ENCODE results near the gene CDC26. TPM values are rescaled to one million over a fixed set of nuclear protein-coding genes. Genes with fewer than 3 reads are reported as not detected.
A peak's percentile ranks its signal among the peaks of the same experiment; 100 is the strongest.

The CDC26 gene
- total RNA-seq, 2 experiments from 2014 or later: 27.5 to 44.2 TPM

- DNase-seq (no peak), ATAC-seq (no peak)
- POLR2A ChIA-PET: no interaction called here
- H3K4me1 Mint-ChIP-seq: no peaks in the 10 kb centered on the region
- no peaks in the 10 kb centered on the region for H3K27me3 Mint-ChIP-seq
- CTCF ChIA-PET: no interaction called here
- intact Hi-C loops (cut with DNase I, micrococcal nuclease): no loop called here
- H3K36me3 Mint-ChIP-seq (ENCODE audit: low read depth): peaks cover 46% of the 10 kb centered on the region
- no peak overlapping the region for H3K4me3 Mint-ChIP-seq
- no peak overlapping the region for H3K27ac Mint-ChIP-seq
- no peaks in the 10 kb centered on the region for H3K9me3 Mint-ChIP-seq (ENCODE audit: low read depth)
Measured at GRCh38 chr9:113290052-113290607, 14.8 kb upstream of the CDC26 start.

- CTCF ChIA-PET: no interaction called here
- Mint-ChIP-seq H3K4me3 (no peak overlapping the region), H3K9me3 (ENCODE audit: low read depth) (no peaks in the 10 kb centered on the region), H3K4me1 (no peaks in the 10 kb centered on the region), H3K27me3 (no peaks in the 10 kb centered on the region), H3K27ac (no peak overlapping the region), H3K36me3 (ENCODE audit: low read depth) (peaks cover 55% of the 10 kb centered on the region)
- intact Hi-C loops (cut with DNase I, micrococcal nuclease): no loop called here
- DNase-seq: no peak
- no peak for ATAC-seq
- POLR2A ChIA-PET: no interaction called here
Measured at GRCh38 chr9:113289091-113289490, 13.7 kb upstream of the CDC26 start.

GRCh38 chr9:113281356-113281755, 6.0 kb upstream of the CDC26 start:
- no peak for ATAC-seq
- H3K36me3 Mint-ChIP-seq (ENCODE audit: low read depth): peaks cover 63% of the 10 kb centered on the region
- intact Hi-C loops (cut with DNase I, micrococcal nuclease): no loop called here
- peaks cover 26% of the 10 kb centered on the region for H3K4me1 Mint-ChIP-seq
- no peak for DNase-seq
- ChIA-PET CTCF (interaction anchor here (0.6 kb wide), 1 partner anchor 318 kb away, joined by 3 read pairs; no protein-coding TSS in a partner anchor), POLR2A (no interaction called here)
- no peak overlapping the region for H3K4me3 Mint-ChIP-seq
- H3K9me3 Mint-ChIP-seq (ENCODE audit: low read depth): no peaks in the 10 kb centered on the region
- no peaks in the 10 kb centered on the region for H3K27me3 Mint-ChIP-seq
- no peak overlapping the region for H3K27ac Mint-ChIP-seq

- intact Hi-C loops (cut with DNase I, micrococcal nuclease): loop anchor here (5.0 to 10.0 kb wide), 3 partner anchors 236 to 1306 kb away; partner anchors contain the start of gene ATP6V1G1 (in 1 of the 2)
- no peak for ATAC-seq
- H3K9me3 Mint-ChIP-seq (ENCODE audit: low read depth): no peaks in the 10 kb centered on the region
- no peak overlapping the region for H3K4me3 Mint-ChIP-seq
- H3K4me1 Mint-ChIP-seq: peaks cover 31% of the 10 kb centered on the region
- H3K36me3 Mint-ChIP-seq (ENCODE audit: low read depth): peaks cover 50% of the 10 kb centered on the region
- no peak for DNase-seq
- no peaks in the 10 kb centered on the region for H3K27me3 Mint-ChIP-seq
- ChIA-PET CTCF (interaction anchor here (1.7 kb wide), 1 partner anchor 10 kb away, joined by 5 read pairs; no protein-coding TSS in a partner anchor), POLR2A (no interaction called here)
- no peak overlapping the region for H3K27ac Mint-ChIP-seq
Measured at GRCh38 chr9:113278840-113279239, 3.5 kb upstream of the CDC26 start.

- Mint-ChIP-seq H3K9me3 (ENCODE audit: low read depth) (no peaks in the 10 kb centered on the region), H3K27me3 (no peaks in the 10 kb centered on the region), H3K36me3 (ENCODE audit: low read depth) (peaks cover 44% of the 10 kb centered on the region), H3K4me3 (no peak overlapping the region), H3K4me1 (peaks cover 33% of the 10 kb centered on the region), H3K27ac (no peak overlapping the region)
- intact Hi-C loops (cut with DNase I, micrococcal nuclease): loop anchor here (1.0 to 10.0 kb wide), 18 partner anchors 53 to 1644 kb away; partner anchors contain the start of genes ALAD (in 2 of the 2), C9orf43 (in 2 of the 2), FKBP15 (in 2 of the 2) and POLE3 (in 2 of the 2)
- ChIA-PET CTCF (interaction anchor here (0.6 to 5.6 kb wide), 37 partner anchors 9 to 382 kb away, joined by 3 to 43 read pairs (median 5); partner anchors contain the start of genes ALAD, C9orf43, FKBP15 and POLE3), POLR2A (interaction anchor here (0.6 to 1.6 kb wide), 5 partner anchors 43 to 136 kb away, joined by 3 to 13 read pairs (median 3); partner anchors contain the start of genes ALAD, C9orf43, FKBP15 and POLE3)
- peak; percentile 28 for DNase-seq
- peak; percentile 24 for ATAC-seq
Measured at GRCh38 chr9:113274474-113275156, 757 bp downstream of the CDC26 start.

- H3K27me3 Mint-ChIP-seq: no peaks in the 10 kb centered on the region
- H3K9me3 Mint-ChIP-seq (ENCODE audit: low read depth): no peaks in the 10 kb centered on the region
- ATAC-seq: no peak
- H3K4me3 Mint-ChIP-seq: no peak overlapping the region
- H3K4me1 Mint-ChIP-seq: peaks cover 27% of the 10 kb centered on the region
- no peak for DNase-seq
- H3K36me3 Mint-ChIP-seq (ENCODE audit: low read depth): peaks cover 42% of the 10 kb centered on the region
- intact Hi-C loops (cut with DNase I, micrococcal nuclease): loop anchor here (10.0 kb wide), 2 partner anchors 245 to 1315 kb away; partner anchors contain the start of gene ATP6V1G1 (in 1 of the 2)
- CTCF ChIA-PET: interaction anchor here (0.6 to 1.1 kb wide), 7 partner anchors 8 to 1785 kb away, joined by 3 to 5 read pairs (median 3); partner anchors contain the start of genes BSPRY, FKBP15 and SLC31A1
- POLR2A ChIA-PET: interaction anchor here (1.0 kb wide), 1 partner anchor 49 kb away, joined by 3 read pairs; the partner anchor contains the start of genes FKBP15 and SLC31A1
- H3K27ac Mint-ChIP-seq: peak overlapping the region; percentile 18
Measured at GRCh38 chr9:113269871-113270270, 5.5 kb downstream of the CDC26 start.

GRCh38 chr9:113269355-113269754, 6.0 kb downstream of the CDC26 start:
- H3K4me1 Mint-ChIP-seq: peaks cover 27% of the 10 kb centered on the region
- no peak overlapping the region for H3K4me3 Mint-ChIP-seq
- no peaks in the 10 kb centered on the region for H3K9me3 Mint-ChIP-seq (ENCODE audit: low read depth)
- CTCF ChIA-PET: interaction anchor here (0.6 to 1.1 kb wide), 7 partner anchors 8 to 1785 kb away, joined by 3 to 5 read pairs (median 3); partner anchors contain the start of genes BSPRY, FKBP15 and SLC31A1
- H3K36me3 Mint-ChIP-seq (ENCODE audit: low read depth): peaks cover 44% of the 10 kb centered on the region
- POLR2A ChIA-PET: interaction anchor here (0.6 to 1.0 kb wide), 3 partner anchors 13 to 1398 kb away, joined by 3 to 4 read pairs (median 4); partner anchors contain the start of genes FKBP15 and SLC31A1
- intact Hi-C loops (cut with DNase I, micrococcal nuclease): no loop called here
- DNase-seq (no peak), ATAC-seq (peak; percentile 95)
- peak overlapping the region; percentile 63 for H3K27ac Mint-ChIP-seq
- no peaks in the 10 kb centered on the region for H3K27me3 Mint-ChIP-seq

GRCh38 chr9:113267911-113268566, 7.3 kb downstream of the CDC26 start:
- no peaks in the 10 kb centered on the region for H3K9me3 Mint-ChIP-seq (ENCODE audit: low read depth)
- H3K27me3 Mint-ChIP-seq: no peaks in the 10 kb centered on the region
- CTCF ChIA-PET: interaction anchor here (0.6 kb wide), 1 partner anchor 396 kb away, joined by 3 read pairs; no protein-coding TSS in a partner anchor
- DNase-seq (no peak), ATAC-seq (no peak)
- intact Hi-C loops (cut with DNase I, micrococcal nuclease): no loop called here
- H3K27ac Mint-ChIP-seq: peak overlapping the region; percentile 28
- H3K36me3 Mint-ChIP-seq (ENCODE audit: low read depth): peaks cover 41% of the 10 kb centered on the region
- POLR2A ChIA-PET: no interaction called here
- no peak overlapping the region for H3K4me3 Mint-ChIP-seq
- peaks cover 16% of the 10 kb centered on the region for H3K4me1 Mint-ChIP-seq

GRCh38 chr9:113266174-113266573, 9.2 kb downstream of the CDC26 start:
- ATAC-seq (no peak), DNase-seq (no peak)
- Mint-ChIP-seq H3K4me1 (peaks cover 15% of the 10 kb centered on the region), H3K9me3 (ENCODE audit: low read depth) (no peaks in the 10 kb centered on the region), H3K27ac (no peak overlapping the region), H3K36me3 (ENCODE audit: low read depth) (peaks cover 33% of the 10 kb centered on the region), H3K27me3 (no peaks in the 10 kb centered on the region), H3K4me3 (no peak overlapping the region)
- CTCF ChIA-PET: interaction anchor here (0.6 to 1.4 kb wide), 2 partner anchors 8 to 763 kb away, joined by 3 to 5 read pairs; partner anchors contain the start of genes CDC26 and PRPF4
- intact Hi-C loops (cut with DNase I, micrococcal nuclease): no loop called here
- POLR2A ChIA-PET: interaction anchor here (0.6 kb wide), 1 partner anchor 991 kb away, joined by 8 read pairs; no protein-coding TSS in a partner anchor

GRCh38 chr9:113261917-113262671, 13.3 kb downstream of the CDC26 start:
- ChIA-PET CTCF (interaction anchor here (0.6 to 1.3 kb wide), 2 partner anchors 13 to 25 kb away, joined by 4 read pairs; partner anchors contain the start of gene CDC26), POLR2A (no interaction called here)
- H3K27ac Mint-ChIP-seq: peak overlapping the region; percentile 8
- intact Hi-C loops (cut with DNase I, micrococcal nuclease): no loop called here
- H3K27me3 Mint-ChIP-seq: no peaks in the 10 kb centered on the region
- DNase-seq (no peak), ATAC-seq (no peak)
- no peaks in the 10 kb centered on the region for H3K4me1 Mint-ChIP-seq
- H3K9me3 Mint-ChIP-seq (ENCODE audit: low read depth): no peaks in the 10 kb centered on the region
- peaks cover 31% of the 10 kb centered on the region for H3K36me3 Mint-ChIP-seq (ENCODE audit: low read depth)
- H3K4me3 Mint-ChIP-seq: no peak overlapping the region
